ENCODE results near the gene BRIP1.
"Not testable (repeated sequence)": the region's sequence is repeated elsewhere in the genome, so short reads cannot be mapped to it uniquely, and the experiment has no call there.

Gene BRIP1

DNA sequence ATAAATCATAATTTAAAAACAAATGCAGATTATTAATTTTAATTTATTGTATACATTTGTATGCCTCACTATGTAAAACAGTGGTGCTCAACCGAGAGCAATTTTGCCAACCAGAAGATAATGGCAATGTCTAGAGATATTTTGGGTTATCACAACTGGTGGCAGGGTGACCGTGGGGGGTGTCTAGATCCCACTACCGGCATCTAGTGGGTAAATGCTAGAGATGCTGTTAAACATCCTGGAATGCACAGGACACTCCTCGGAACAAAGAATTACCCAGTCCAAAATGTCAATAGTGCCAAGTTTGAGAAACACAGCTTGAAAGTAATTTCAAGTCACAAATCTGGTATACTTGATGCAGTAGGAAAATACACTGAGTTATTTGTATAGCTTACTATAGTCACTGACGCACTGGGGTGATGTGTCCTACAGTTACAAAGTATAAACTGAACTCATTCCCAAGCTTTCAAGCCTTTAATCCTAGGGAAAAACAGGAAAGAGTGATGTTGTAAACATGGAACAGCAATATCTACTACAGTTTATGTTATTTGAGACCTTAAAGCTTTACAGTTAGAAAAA lies 133.5 kb downstream of the BRIP1 start:
- no peak for DNase-seq (ENCODE audit: low read depth in 2 of 2)

GRCh38 chr17:61728297-61728836 lies 135.0 kb downstream of the BRIP1 start:
- no peak for DNase-seq (ENCODE audit: low read depth in 2 of 2)

DNA sequence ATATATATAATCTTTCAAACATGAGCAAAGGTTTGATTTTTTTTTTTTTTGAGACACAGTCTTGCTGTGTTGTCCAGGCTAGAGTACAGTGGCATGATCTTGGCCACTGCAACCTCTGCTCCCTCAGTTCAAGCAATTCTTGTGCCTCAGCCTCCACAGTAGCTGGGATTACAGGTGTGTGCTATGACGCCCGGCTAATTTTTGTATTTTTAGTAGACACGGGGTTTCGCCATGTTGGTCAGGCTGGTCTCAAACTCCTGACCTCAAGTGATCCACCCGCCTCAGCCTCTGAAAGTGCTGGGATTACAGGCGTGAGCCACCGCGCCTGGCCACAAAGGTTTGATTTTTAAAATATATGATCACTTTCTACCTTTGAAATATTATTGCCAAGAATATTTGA lies 135.5 kb downstream of the BRIP1 start:
- not testable (repeated sequence) for DNase-seq (ENCODE audit: low read depth in 2 of 2)

DNA sequence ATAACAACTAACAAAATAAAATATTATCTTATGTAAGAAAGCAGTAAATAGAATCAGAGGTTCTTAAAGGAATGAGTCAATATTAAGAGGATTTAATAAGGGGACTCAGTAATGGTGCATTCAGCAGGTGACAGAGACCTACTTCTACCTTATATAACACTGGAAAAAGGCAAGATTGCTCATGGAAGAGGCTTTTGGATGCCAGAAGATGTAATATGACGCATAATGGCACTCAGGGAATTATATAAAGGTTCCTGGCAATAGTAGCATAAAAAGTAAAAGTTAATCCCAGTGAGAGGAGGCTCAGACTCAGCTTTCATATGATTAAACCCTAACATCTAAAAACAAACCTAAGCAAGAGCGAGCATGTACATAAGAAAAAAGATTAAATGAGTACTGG lies 136.4 kb downstream of the BRIP1 start:
- no peak for DNase-seq (ENCODE audit: low read depth in 2 of 2)

DNA sequence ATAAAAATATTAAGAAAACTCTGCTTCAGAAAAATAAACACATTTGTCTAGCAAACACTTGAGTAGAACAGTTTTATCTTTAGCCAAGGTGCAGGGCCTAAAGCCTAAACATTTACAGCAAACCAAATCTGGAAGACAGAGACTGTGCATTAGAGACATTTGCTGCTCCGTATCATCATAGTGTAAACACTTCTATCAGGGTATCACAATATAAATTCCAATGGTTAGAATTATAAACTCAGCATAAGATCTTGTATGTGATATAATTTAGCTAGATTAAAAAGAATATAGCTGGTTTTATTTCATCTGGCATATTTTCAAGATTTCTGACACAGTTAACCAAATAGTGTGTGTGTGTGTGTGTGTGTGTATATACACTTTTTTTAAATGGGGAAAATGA lies 138.6 kb downstream of the BRIP1 start:
- no peak for DNase-seq (ENCODE audit: low read depth in 2 of 2)

- DNase-seq (ENCODE audit: low read depth in 2 of 2): no peak
These were observed 139.4 kb downstream of the BRIP1 start for GRCh38 chr17:61723914-61724313.

DNA sequence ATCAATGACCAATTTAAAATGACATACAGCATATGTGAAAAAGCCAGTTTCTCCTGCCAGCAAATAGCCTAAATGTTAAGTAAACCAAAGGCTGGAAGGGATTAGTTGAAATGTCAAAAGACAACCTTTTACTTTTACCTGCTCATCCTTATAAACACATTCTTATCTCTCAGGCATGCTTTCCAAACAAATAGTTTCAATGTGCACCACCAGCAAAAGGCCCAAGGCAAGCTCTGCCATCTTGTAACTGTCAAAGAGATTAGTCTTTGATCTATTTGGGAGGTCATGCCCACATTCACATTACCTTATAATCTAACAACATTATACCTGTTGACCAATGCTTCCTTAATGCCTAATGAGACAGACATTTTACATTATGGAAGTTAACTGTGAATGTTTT lies 140.1 kb downstream of the BRIP1 start:
- DNase-seq (ENCODE audit: low read depth in 2 of 2): no peak

DNA sequence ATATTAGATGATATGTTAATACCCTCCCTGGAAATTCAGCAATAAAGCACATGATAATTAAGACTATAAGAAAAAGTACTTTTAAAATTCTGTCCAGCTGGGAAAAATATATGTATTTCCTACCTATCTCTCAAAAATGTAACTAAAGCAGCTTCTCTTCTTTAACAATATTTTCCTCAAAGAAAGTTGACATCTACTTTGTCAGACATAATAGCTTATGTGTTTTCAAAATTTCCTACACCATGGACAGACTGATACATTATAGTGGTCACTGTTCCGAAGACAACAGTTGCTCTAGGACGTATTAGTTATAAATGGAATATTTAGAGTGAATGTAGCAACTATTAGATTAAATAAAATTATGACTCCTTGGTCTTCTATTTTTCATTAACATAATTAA lies 140.9 kb downstream of the BRIP1 start:
- DNase-seq (ENCODE audit: low read depth in 2 of 2): no peak

DNA sequence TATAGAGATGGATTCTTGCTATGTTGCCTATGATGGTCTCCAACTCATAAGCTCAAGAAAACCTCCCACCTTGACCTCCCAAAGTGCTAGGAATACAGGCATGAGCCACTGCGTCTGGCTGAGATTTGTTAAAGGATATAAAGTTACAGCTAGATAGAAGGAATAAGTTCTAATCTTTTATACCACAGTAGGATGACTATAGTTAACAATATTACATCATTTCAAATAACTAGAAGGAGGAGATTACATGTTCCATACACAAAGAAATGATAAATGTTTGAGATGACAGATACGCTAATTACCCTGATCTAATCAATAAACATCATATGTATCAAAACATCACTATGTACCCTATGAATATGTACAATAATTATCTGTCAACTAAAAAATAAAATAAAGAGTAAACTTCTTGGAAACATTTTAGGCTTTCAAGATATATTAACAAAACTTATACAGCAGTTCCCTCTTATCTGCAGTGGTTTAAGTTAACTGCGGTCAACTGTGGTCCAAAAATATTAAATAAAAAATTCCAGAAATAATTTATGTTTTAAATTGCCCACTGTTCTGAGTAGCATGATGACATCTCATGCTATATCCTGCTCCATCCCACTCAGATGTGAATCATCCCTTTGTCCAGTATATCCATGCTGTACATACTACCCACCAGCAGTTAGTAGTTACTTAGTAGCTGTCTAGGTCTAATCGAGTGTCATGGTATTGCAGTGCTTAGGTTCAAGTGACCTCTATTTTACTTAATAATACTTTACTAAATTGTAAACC lies 143.1 kb downstream of the BRIP1 start:
- DNase-seq (ENCODE audit: low read depth in 2 of 2): no peak

- DNase-seq (ENCODE audit: low read depth in 2 of 2): not testable (repeated sequence)
These were observed 144.1 kb downstream of the BRIP1 start for GRCh38 chr17:61719220-61719619.

GRCh38 chr17:61718022-61718421 lies 145.3 kb downstream of the BRIP1 start:
- DNase-seq (ENCODE audit: low read depth in 2 of 2): no peak

- no peak for DNase-seq (ENCODE audit: low read depth in 2 of 2)
These were observed 146.0 kb downstream of the BRIP1 start for GRCh38 chr17:61717352-61717751.

- no peak for DNase-seq (ENCODE audit: low read depth in 2 of 2)
These were observed 147.0 kb downstream of the BRIP1 start for GRCh38 chr17:61716225-61716829.

- no peak for DNase-seq (ENCODE audit: low read depth in 2 of 2)
These were observed 148.0 kb downstream of the BRIP1 start for GRCh38 chr17:61715348-61715747.

GRCh38 chr17:61714300-61714699 lies 149.0 kb downstream of the BRIP1 start:
- DNase-seq (ENCODE audit: low read depth in 2 of 2): no peak

- DNase-seq (ENCODE audit: low read depth in 2 of 2): no peak
These were observed 150.3 kb downstream of the BRIP1 start for GRCh38 chr17:61713035-61713434.

DNA sequence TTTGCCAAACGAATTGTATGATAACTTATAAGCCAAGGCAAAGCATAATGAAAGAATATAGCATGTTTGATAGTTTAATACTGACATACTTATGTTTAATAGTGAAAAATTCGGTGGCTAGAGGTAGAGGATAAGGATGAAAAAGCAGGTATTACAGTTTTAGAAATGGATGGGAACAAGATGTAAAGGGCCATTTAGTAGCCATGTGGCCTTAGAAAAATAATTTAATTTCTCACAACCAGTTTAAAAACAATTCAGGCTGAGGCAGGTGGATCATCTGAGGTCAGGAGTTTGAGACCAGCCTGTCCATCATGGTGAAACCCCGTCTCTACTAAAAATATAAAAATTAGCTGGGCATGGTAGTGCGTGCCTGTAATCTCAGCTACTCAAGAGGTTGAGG lies 152.8 kb downstream of the BRIP1 start:
- DNase-seq (ENCODE audit: low read depth in 2 of 2): no peak

GRCh38 chr17:61709567-61709966 lies 153.8 kb downstream of the BRIP1 start:
- DNase-seq (ENCODE audit: low read depth in 2 of 2): no peak

- no peak for DNase-seq (ENCODE audit: low read depth in 2 of 2)
These were observed 158.3 kb downstream of the BRIP1 start for GRCh38 chr17:61704935-61705449.

GRCh38 chr17:61702450-61702849 lies 160.9 kb downstream of the BRIP1 start:
- DNase-seq (ENCODE audit: low read depth in 2 of 2): no peak

DNA sequence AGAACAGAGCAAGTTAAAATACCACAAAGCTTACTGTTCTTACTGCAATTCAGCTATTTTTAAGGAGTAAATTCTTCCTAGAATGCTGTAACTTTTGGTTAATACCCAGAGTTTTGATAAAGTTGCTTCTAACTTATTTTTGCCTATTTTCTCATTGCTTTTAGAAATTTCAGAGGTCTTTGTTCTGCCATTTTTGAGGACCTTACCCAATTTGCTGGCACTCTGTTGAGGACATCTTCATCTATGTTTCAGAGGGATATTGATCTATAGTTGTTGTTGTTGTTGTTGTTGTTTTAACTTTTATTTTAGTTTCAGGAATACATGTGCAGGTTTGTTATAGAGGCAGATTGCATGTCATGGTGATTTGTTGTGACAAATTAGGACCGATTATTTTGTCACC lies 161.3 kb downstream of the BRIP1 start:
- no peak for DNase-seq (ENCODE audit: low read depth in 2 of 2)

DNA sequence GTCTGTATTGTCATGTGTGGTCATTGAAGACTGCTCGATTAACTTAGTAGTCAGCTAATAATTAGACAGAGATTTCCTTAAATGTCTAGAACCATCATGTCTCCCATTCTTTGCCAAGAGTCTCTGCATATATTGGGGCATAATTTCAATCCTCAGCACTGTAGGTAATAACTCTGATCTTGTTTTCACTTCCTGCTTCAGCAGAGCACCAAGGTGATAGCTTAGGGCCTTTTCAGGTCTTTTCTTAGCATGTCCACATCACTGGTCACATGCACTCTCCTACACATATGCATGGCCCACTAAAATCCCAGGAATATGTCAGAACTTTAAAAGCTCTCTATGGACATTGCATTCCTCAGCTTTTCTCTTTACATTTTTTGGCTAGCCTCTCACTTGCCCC lies 162.0 kb downstream of the BRIP1 start:
- no peak for DNase-seq (ENCODE audit: low read depth in 2 of 2)

GRCh38 chr17:61700252-61700651 lies 163.1 kb downstream of the BRIP1 start:
- no peak for DNase-seq (ENCODE audit: low read depth in 2 of 2)
